Esophagus squamous epithelium (tissue), 5 donors: ENCODE results near the gene MLKL. TPM values are rescaled to one million over a fixed set of nuclear protein-coding genes. Genes with fewer than 3 reads are reported as not detected.

ENCODE experiments used
- DNase-seq: peaks from one replicate; lab custom pipeline; 2025; lab: John Stamatoyannopoulos, UW
- H3K27ac ChIP-seq, 4 donors: fragments of 200-600 bp; sonication (generic); one replicate each; pipeline ENCODE4 v1.5.1; 2016 to 2019; ENCODE audit warnings: mild to moderate bottlenecking in 1 of 4
- H3K27me3 ChIP-seq, 4 donors: fragments of 200-600 bp; sonication (generic); 1 replicate in 3 of 4; 2 replicates in 1 of 4; pipeline versions ENCODE4 v1.5.1 to v1.6.0; 2017 to 2021; ENCODE audit warnings: antibody characterized with exemption in 1 of 4
- H3K36me3 ChIP-seq, 3 donors: fragments of 200-600 bp; sonication (generic); one replicate each; pipeline ENCODE4 v1.5.1; 2016 to 2019
- H3K4me1 ChIP-seq, 3 donors: fragments of 200-600 bp; sonication (generic); one replicate each; pipeline ENCODE4 v1.5.1; 2017 to 2019
- H3K4me3 ChIP-seq, 4 donors: fragments of 200-600 bp; sonication (generic); 1 replicate in 3 of 4; 2 replicates in 1 of 4; pipeline ENCODE4 v1.5.1; 2016 to 2019; ENCODE audit warnings: mild to moderate bottlenecking in 2 of 4, moderate library complexity in 1 of 4
- H3K9me3 ChIP-seq, 3 donors: fragments of 200-600 bp; sonication (generic); one replicate each; pipeline ENCODE4 v1.5.1; 2016 to 2019
- CTCF ChIP-seq, 6 experiments: fragments of 450-650 bp in 4 of 6; fragments of 200-600 bp in 2 of 6; sonication (generic) in 2 of 6; IDR thresholded peaks; one replicate each; pipeline ENCODE4 v1.5.1; 2016 to 2019; ENCODE audit warnings: antibody characterized with exemption in 6 of 6, mild to moderate bottlenecking in 4 of 6, moderate library complexity in 4 of 6
- POLR2A ChIP-seq, 4 donors: fragments of 450-650 bp; IDR thresholded peaks; one replicate each; pipeline ENCODE4 v1.6.1; 2017; ENCODE audit warnings: antibody characterized with exemption in 4 of 4, mild to moderate bottlenecking in 4 of 4, moderate library complexity in 3 of 4
- WGBS, 2 donors: methylation state at CpG; one replicate each; pipeline ENCODE4 v1.1.5; 2018; 5-methylcytosine and 5-hydroxymethylcytosine counted together
- intact Hi-C: fragments of 100-400 bp; cut with DNase I; formaldehyde crosslinking; loops from one replicate; pipeline ENCODE4 v1.15.0; 2022
- total RNA-seq, 4 donors: library from RNA; depleted of rRNA; stranded (reverse); fragments of >200 nt; gene quantifications; one replicate each; pipeline ENCODE4 v1.1.0, GENCODE V29; 2016
- donor health status: DM: yes; HTN: yes; CAD: no.

MLKL gene
- total RNA-seq, 4 donors from 2014 or later, result 12.4 to 33.9 (median 22.1) TPM

GRCh38 chr16:74742051-74742481, 41.4 kb upstream of the MLKL start:
- 41 to 53% methylated on average over 8 to 10 of the region's 10 CpGs for WGBS, 2 donors
- Histone ChIP-seq H3K4me3 (no peak overlapping the region), H3K36me3 (no peaks in the 10 kb centered on the region), H3K9me3 (no peaks in the 10 kb centered on the region), H3K4me1 (peaks cover 0 to 56% (median 10%) of the 10 kb centered on the region in 3 donors), H3K27me3 (no peaks in the 10 kb centered on the region), H3K27ac (peak overlapping the region in 2 of 4 donors; percentile 37 to 86)
- no peak for DNase-seq
- intact Hi-C loops, result no loop called here
- TF ChIP-seq CTCF (IDR thresholded peaks at IDR 0.05) (no peak), POLR2A (IDR thresholded peaks at IDR 0.05) (no peak)

- peaks cover 0 to 58% (median 10%) of the 10 kb centered on the region in 3 donors for H3K4me1 ChIP-seq
- intact Hi-C loops, result no loop called here
- DNase-seq, result no peak
- TF ChIP-seq CTCF (IDR thresholded peaks at IDR 0.05) (no peak), POLR2A (IDR thresholded peaks at IDR 0.05) (no peak)
- H3K36me3 ChIP-seq, result no peaks in the 10 kb centered on the region
- H3K4me3 ChIP-seq, result peak overlapping the region in 2 of 4 donors; percentile 12 to 17
- WGBS, 2 donors, result 36 to 48% methylated on average over 11 to 13 of the region's 13 CpGs
- peak overlapping the region; percentile 16 to 86 (median 72) for H3K27ac ChIP-seq
- H3K27me3 ChIP-seq, result no peaks in the 10 kb centered on the region
- H3K9me3 ChIP-seq, result no peaks in the 10 kb centered on the region
Observed at GRCh38 chr16:74740795-74741304, 40.2 kb upstream of the MLKL start.

GRCh38 chr16:74739275-74739674, 38.6 kb upstream of the MLKL start:
- H3K4me1 ChIP-seq, result peaks cover 0 to 54% (median 10%) of the 10 kb centered on the region in 3 donors
- intact Hi-C loops, result no loop called here
- H3K36me3 ChIP-seq, result no peaks in the 10 kb centered on the region
- peak overlapping the region in 1 of 4 donors; percentile 86 for H3K27ac ChIP-seq
- DNase-seq, result no peak
- no peak overlapping the region for H3K4me3 ChIP-seq
- no peak for TF ChIP-seq CTCF (IDR thresholded peaks at IDR 0.05)
- no peak for TF ChIP-seq POLR2A (IDR thresholded peaks at IDR 0.05)
- 74% methylated on average over 6 of the region's 6 CpGs; no CpG with 5 or more reads in 1 of the 2 donors for whole genome bisulfite sequencing, 2 donors
- peaks cover 0 to 7% (median 0%) of the 10 kb centered on the region in 4 donors for H3K27me3 ChIP-seq
- H3K9me3 ChIP-seq, result no peaks in the 10 kb centered on the region

- Histone ChIP-seq H3K4me1 (peaks cover 0 to 49% (median 10%) of the 10 kb centered on the region in 3 donors), H3K4me3 (no peak overlapping the region), H3K27me3 (peaks cover 0 to 7% (median 0%) of the 10 kb centered on the region in 4 donors), H3K9me3 (no peaks in the 10 kb centered on the region), H3K27ac (peak overlapping the region in 1 of 4 donors; percentile 86), H3K36me3 (no peaks in the 10 kb centered on the region)
- WGBS, 2 donors, result 86 to 100% methylated on average over 1 of the region's 11 CpGs
- intact Hi-C loops, result no loop called here
- TF ChIP-seq POLR2A (IDR thresholded peaks at IDR 0.05), result no peak
- DNase-seq, result no peak
Observed at GRCh38 chr16:74738816-74739215, 38.2 kb upstream of the MLKL start.

- intact Hi-C loops, result no loop called here
- TF ChIP-seq POLR2A (IDR thresholded peaks at IDR 0.05) (no peak), CTCF (IDR thresholded peaks at IDR 0.05) (no peak)
- WGBS, 2 donors, result 11 to 26% methylated on average over 3 to 10 of the region's 10 CpGs
- Histone ChIP-seq H3K27me3 (peaks cover 0 to 7% (median 0%) of the 10 kb centered on the region in 4 donors), H3K36me3 (no peaks in the 10 kb centered on the region), H3K4me3 (no peak overlapping the region), H3K9me3 (no peaks in the 10 kb centered on the region), H3K27ac (peak overlapping the region in 3 of 4 donors; percentile 7 to 58 (median 19)), H3K4me1 (peaks cover 0 to 42% (median 7%) of the 10 kb centered on the region in 3 donors)
- DNase-seq, result no peak
Observed at GRCh38 chr16:74738113-74738541, 37.5 kb upstream of the MLKL start.
